HL-60 (cell line): ENCODE results near the gene SRSF1.
A peak's percentile ranks its signal among the peaks of the same experiment; 100 is the strongest.

Experiments
- DNase-seq, 2 experiments: peaks; one replicate each; pipeline ENCODE4 v3.0.0-alpha.2; 2010 to 2020; ENCODE audit warnings: low read depth in 1 of 2, low spot score in 1 of 2
- H3K27ac ChIP-seq: fragments of 250-450 bp; sonication (Bioruptor Pico); replicated peaks from 2 replicates; pipeline ENCODE4 v1.5.1; 2020; ENCODE audit warnings: mild to moderate bottlenecking, moderate library complexity
- H3K27me3 ChIP-seq: fragments of 250-450 bp; sonication (Bioruptor Pico); 2 replicates; pipeline ENCODE4 v1.5.1; 2021; ENCODE audit warnings: mild to moderate bottlenecking, moderate library complexity; ENCODE audit not compliant: insufficient read depth, poor library complexity, severe bottlenecking
- H3K4me3 ChIP-seq: replicated peaks from 2 replicates; pipeline ENCODE4 v1.5.1; 2011; ENCODE audit warnings: mild to moderate bottlenecking, control low read depth, low read length; ENCODE audit not compliant: insufficient read depth
- CTCF ChIP-seq: IDR thresholded peaks from one replicate; pipeline ENCODE4 v1.5.1; 2011; ENCODE audit warnings: low read length, control low read depth, inconsistent platforms; ENCODE audit not compliant: insufficient read depth
- GABPA ChIP-seq: IDR thresholded peaks from 2 replicates; pipeline ENCODE4 v1.6.1; 2012; ENCODE audit warnings: low read depth
- POLR2AphosphoS5 ChIP-seq: IDR thresholded peaks from 2 replicates; pipeline ENCODE4 v1.6.1; 2012; ENCODE audit warnings: low read depth
- REST ChIP-seq: IDR thresholded peaks from 2 replicates; pipeline ENCODE4 v1.6.1; 2012; ENCODE audit warnings: low read depth; ENCODE audit not compliant: insufficient replicate concordance
- SPI1 ChIP-seq: IDR thresholded peaks from 2 replicates; pipeline ENCODE4 v1.6.1; 2012; ENCODE audit warnings: low read depth, mild to moderate bottlenecking, borderline replicate concordance

SRSF1 gene

GRCh38 chr17:57957886-57958285, 49.2 kb downstream of the SRSF1 start:
- H3K4me3 ChIP-seq, result no peak overlapping the region
- no peak overlapping the region for H3K27ac ChIP-seq
- DNase-seq, result no peak
- TF ChIP-seq REST (no peak), CTCF (no peak), SPI1 (no peak), POLR2AphosphoS5 (no peak), GABPA (no peak)
- H3K27me3 ChIP-seq, result peaks cover 15% of the 10 kb centered on the region

- DNase-seq, result no peak
- no peak overlapping the region for H3K27ac ChIP-seq
- H3K27me3 ChIP-seq, result peaks cover 15% of the 10 kb centered on the region
- TF ChIP-seq POLR2AphosphoS5 (no peak), CTCF (no peak), SPI1 (no peak), GABPA (no peak), REST (no peak)
- no peak overlapping the region for H3K4me3 ChIP-seq
These were observed 49.8 kb downstream of the SRSF1 start for GRCh38 chr17:57957120-57957850.

- no peak overlapping the region for H3K4me3 ChIP-seq
- peak in 1 of 2 experiments; percentile 46 for DNase-seq
- no peak overlapping the region for H3K27ac ChIP-seq
- peaks cover 15% of the 10 kb centered on the region for H3K27me3 ChIP-seq
- TF ChIP-seq REST (no peak), SPI1 (no peak), GABPA (no peak)
These were observed 50.5 kb downstream of the SRSF1 start for GRCh38 chr17:57956291-57957119.
